DOHH2 (cell line): Measurements from ENCODE around the gene SPAAR.
"Not testable (repeated sequence)": the region's sequence is repeated elsewhere in the genome, so short reads cannot be mapped to it uniquely, and the experiment has no call there.

Experiments
- H3F3A ChIP-seq: fragments of 200-600 bp; sonication (generic), shearing (Covaris generic); 2 replicates; pipeline ENCODE4 v1.6.0; 2016; ENCODE audit warnings: antibody characterized with exemption, mild to moderate bottlenecking; ENCODE audit not compliant: control insufficient read depth, insufficient read depth
- H3K27ac ChIP-seq: fragments of 200-600 bp; sonication (generic); 2 replicates; pipeline ENCODE4 v1.5.1; 2014; ENCODE audit warnings: low read depth, mild to moderate bottlenecking, low read length, moderate library complexity
- H3K27me3 ChIP-seq: fragments of 200-600 bp; sonication (generic); 2 replicates; pipeline ENCODE4 v1.6.1; 2014; ENCODE audit warnings: mild to moderate bottlenecking, low read length, mixed read lengths; ENCODE audit not compliant: control insufficient read depth
- H3K36me3 ChIP-seq: fragments of 200-600 bp; sonication (generic); 2 replicates; pipeline ENCODE4 v1.6.1; 2014; ENCODE audit warnings: mild to moderate bottlenecking, low read length, moderate library complexity, mixed read lengths; ENCODE audit not compliant: control insufficient read depth
- H3K4me1 ChIP-seq: fragments of 200-600 bp; sonication (generic); 2 replicates; pipeline ENCODE4 v1.6.1; 2014; ENCODE audit warnings: mild to moderate bottlenecking, low read length, mixed read lengths; ENCODE audit not compliant: control insufficient read depth
- H3K4me2 ChIP-seq: fragments of 200-600 bp; sonication (generic); 2 replicates; pipeline ENCODE4 v1.6.0; 2014; ENCODE audit warnings: mild to moderate bottlenecking, low read length, moderate library complexity
- H3K4me3 ChIP-seq: fragments of 200-600 bp; sonication (generic); 2 replicates; pipeline ENCODE4 v1.5.1; 2014; ENCODE audit warnings: mild to moderate bottlenecking, low read length, mixed read lengths
- H3K79me2 ChIP-seq: fragments of 200-600 bp; sonication (generic); 2 replicates; pipeline ENCODE4 v1.6.1; 2014; ENCODE audit warnings: mild to moderate bottlenecking, low read length, mixed read lengths; ENCODE audit not compliant: control insufficient read depth
- H3K9me2 ChIP-seq: fragments of 200-600 bp; sonication (generic); replicated peaks from 2 replicates; pipeline ENCODE4 v1.6.1; 2014; ENCODE audit warnings: mild to moderate bottlenecking, low read length, mixed read lengths; ENCODE audit not compliant: control insufficient read depth
- H3K9me3 ChIP-seq: fragments of 200-600 bp; sonication (generic); 2 replicates; pipeline ENCODE4 v1.6.1; 2014; ENCODE audit warnings: antibody characterized with exemption, low read length, mixed read lengths; ENCODE audit not compliant: control insufficient read depth, insufficient read depth
- H4K20me1 ChIP-seq: fragments of 200-600 bp; sonication (generic); 2 replicates; pipeline ENCODE4 v1.6.0; 2014; ENCODE audit warnings: low read depth, mild to moderate bottlenecking, antibody characterized with exemption, low read length, moderate library complexity; ENCODE audit not compliant: control insufficient read depth, insufficient read depth
- EZH2phosphoT487 ChIP-seq: fragments of 200-600 bp; sonication (generic); IDR thresholded peaks from 2 replicates; pipeline ENCODE4 v1.6.1; 2017; ENCODE audit warnings: borderline replicate concordance, mild to moderate bottlenecking, antibody characterized with exemption, low read length, moderate library complexity, mixed read lengths
- TF ChIP-seq, protein P1 (sequence below): fragments of 200-600 bp; sonication (generic); IDR thresholded peaks from one replicate; pipeline ENCODE4 v1.5.1; 2014; ENCODE audit warnings: antibody characterized with exemption, mild to moderate bottlenecking, low read depth, low read length; ENCODE audit not compliant: poor library complexity, severe bottlenecking

Gene SPAAR

DNA sequence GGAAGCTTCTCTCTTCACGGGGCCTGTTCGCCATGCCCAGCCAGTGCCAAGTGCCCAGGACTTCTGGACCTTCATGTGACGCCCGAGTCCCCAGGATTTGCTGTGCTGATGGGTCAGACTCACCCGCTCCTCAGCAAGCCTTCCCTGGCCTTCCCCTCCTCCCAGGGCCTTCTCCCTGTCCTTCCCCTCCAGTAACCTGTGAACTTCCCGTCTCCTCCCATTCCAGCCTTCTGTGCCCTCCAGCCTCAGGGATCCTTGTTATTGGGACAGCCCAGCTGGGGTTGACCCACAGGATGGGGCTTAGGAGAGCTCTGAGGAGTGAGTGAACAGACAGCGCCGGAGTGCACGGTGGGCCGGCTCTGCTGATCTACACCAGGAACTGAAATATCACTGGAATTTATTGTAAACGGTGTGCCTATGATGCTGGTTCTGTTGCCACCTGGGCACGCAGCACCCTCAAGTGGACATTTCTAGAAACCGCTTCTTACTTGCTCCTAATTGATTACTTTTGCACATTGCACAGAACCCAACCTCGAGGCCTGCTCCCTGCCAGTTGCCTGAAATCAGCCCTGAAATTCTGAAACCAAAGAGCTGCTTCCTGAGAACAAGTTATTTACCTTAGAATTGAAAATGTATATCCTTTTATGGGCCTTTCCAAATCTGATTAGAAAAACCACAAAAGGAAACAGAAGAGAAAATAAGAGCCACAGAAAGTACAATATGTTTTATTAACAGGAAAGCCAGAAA is 1.5 kb downstream of the SPAAR start:
- Histone ChIP-seq H3F3A (0 out of 2 replicates have a peak, but pooled peaks cover 2% of the 10 kb centered on the region), H3K79me2 (no peaks in the 10 kb centered on the region), H3K27me3 (peaks cover 7% of the 10 kb centered on the region), H3K9me2 (no peaks in the 10 kb centered on the region), H3K4me1 (peaks cover 3% of the 10 kb centered on the region; the same call in 1 of the 2 replicates), H4K20me1 (no peaks in the 10 kb centered on the region), H3K27ac (no peak overlapping the region), H3K4me2 (no peak overlapping the region), H3K4me3 (no peak overlapping the region), H3K9me3 (no peaks in the 10 kb centered on the region), H3K36me3 (no peaks in the 10 kb centered on the region)
- TF ChIP-seq, protein P1, sequence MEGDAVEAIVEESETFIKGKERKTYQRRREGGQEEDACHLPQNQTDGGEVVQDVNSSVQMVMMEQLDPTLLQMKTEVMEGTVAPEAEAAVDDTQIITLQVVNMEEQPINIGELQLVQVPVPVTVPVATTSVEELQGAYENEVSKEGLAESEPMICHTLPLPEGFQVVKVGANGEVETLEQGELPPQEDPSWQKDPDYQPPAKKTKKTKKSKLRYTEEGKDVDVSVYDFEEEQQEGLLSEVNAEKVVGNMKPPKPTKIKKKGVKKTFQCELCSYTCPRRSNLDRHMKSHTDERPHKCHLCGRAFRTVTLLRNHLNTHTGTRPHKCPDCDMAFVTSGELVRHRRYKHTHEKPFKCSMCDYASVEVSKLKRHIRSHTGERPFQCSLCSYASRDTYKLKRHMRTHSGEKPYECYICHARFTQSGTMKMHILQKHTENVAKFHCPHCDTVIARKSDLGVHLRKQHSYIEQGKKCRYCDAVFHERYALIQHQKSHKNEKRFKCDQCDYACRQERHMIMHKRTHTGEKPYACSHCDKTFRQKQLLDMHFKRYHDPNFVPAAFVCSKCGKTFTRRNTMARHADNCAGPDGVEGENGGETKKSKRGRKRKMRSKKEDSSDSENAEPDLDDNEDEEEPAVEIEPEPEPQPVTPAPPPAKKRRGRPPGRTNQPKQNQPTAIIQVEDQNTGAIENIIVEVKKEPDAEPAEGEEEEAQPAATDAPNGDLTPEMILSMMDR = peak; percentile 65
- no peak for TF ChIP-seq EZH2phosphoT487

DNA sequence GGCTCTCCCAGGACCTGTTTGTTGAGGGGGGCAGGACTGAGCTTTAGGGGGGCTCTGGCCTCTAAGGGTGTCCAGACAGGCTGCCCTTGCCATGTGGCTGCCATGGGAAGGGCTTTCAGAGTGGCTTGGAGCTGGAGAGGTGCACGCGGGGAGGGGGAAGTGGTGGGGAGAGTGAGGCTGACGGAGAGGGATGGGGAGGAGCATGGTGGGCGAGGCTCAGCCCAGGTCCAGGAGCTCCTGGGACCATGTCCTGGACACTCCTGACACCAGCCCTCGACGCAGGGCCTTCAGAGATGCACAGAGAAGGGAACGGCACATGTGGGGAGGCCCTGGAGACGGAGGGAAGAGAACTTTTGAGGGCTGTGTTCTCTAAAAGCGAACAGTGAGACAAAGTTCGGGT is 2.4 kb downstream of the SPAAR start:
- H3F3A ChIP-seq = 0 out of 2 replicates have a peak, but pooled peaks cover 2% of the 10 kb centered on the region
- no peaks in the 10 kb centered on the region for H3K79me2 ChIP-seq
- no peak overlapping the region for H3K27ac ChIP-seq
- 0 out of 2 replicates have a peak, but pooled peaks cover 5% of the 10 kb centered on the region for H3K27me3 ChIP-seq
- TF ChIP-seq, protein P1 = no peak
- TF ChIP-seq EZH2phosphoT487 = no peak
- no peaks in the 10 kb centered on the region for H3K9me2 ChIP-seq
- H3K9me3 ChIP-seq = no peaks in the 10 kb centered on the region
- H3K36me3 ChIP-seq = no peaks in the 10 kb centered on the region
- H3K4me1 ChIP-seq = peaks cover 3% of the 10 kb centered on the region; the same call in 1 of the 2 replicates
- H3K4me2 ChIP-seq = no peak overlapping the region
- H4K20me1 ChIP-seq = no peaks in the 10 kb centered on the region
- H3K4me3 ChIP-seq = no peak overlapping the region

DNA sequence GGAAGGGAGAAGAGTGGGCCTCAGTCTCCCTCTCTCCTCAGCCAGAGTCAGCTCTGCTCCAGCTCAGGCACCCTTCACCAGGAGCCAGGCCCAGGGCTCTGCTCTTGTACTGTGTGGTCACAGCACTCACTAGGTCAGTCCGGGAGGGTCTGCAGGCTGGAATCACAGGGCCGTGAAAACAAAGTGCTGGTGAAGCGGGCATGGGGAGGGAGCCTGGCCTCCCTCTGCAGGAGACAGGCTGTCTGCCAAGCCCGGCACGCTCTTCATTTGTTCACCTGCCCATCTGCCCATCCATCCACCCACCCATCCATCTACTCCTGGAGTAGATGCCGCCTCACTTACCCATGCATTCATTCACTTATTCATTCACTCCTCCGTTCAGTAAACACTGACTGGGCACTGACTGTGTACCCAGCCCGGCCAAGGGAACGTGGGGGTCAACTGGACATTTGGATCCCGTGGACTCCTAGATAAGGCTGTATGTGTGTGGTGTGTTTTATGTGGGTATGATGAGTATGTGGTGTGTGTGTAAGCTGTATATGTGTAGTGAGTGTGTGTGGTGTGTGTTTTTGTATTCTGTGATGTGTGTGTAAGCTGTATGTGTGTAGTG is 3.6 kb downstream of the SPAAR start:
- Histone ChIP-seq H3K4me3 (no peak overlapping the region), H3K9me2 (no peaks in the 10 kb centered on the region), H3K4me2 (no peak overlapping the region), H3F3A (0 out of 2 replicates have a peak, but pooled peaks cover 2% of the 10 kb centered on the region), H3K36me3 (no peaks in the 10 kb centered on the region), H3K27ac (no peak overlapping the region), H4K20me1 (no peaks in the 10 kb centered on the region), H3K27me3 (no peaks in the 10 kb centered on the region), H3K4me1 (peaks cover 3% of the 10 kb centered on the region; the same call in 1 of the 2 replicates), H3K9me3 (no peaks in the 10 kb centered on the region), H3K79me2 (no peaks in the 10 kb centered on the region)
- TF ChIP-seq EZH2phosphoT487 = no peak
- TF ChIP-seq, protein P1 = no peak

DNA sequence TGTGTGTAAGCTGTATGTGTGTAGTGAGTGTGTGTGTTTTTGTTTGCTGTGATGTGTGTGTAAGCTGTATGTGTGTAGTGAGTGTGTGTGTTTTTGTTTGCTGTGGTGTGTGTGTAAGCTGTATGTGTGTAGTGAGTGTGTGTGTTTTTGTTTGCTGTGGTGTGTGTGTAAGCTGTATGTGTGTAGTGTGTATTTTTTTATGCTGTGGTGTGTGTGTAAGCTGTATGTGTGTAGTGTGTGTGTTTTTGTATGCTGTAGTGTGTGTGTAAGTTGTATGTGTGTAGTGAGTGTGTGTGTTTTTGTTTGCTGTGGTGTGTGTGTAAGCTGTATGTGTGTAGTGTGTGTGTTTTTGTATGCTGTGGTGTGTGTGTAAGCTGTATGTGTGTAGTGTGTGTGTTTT is 4.1 kb downstream of the SPAAR start:
- not testable (repeated sequence) for H4K20me1 ChIP-seq, H3F3A ChIP-seq, H3K27ac ChIP-seq, H3K9me2 ChIP-seq, H3K4me1 ChIP-seq, H3K9me3 ChIP-seq, H3K4me3 ChIP-seq, H3K4me2 ChIP-seq, H3K36me3 ChIP-seq, H3K27me3 ChIP-seq, H3K79me2 ChIP-seq
